GM12892 (cell line): ENCODE measurements around the gene PLPP6.

Source experiments
- POLR2A ChIP-seq: IDR thresholded peaks from 2 replicates; pipeline ENCODE4 v1.6.1; 2011; ENCODE audit warnings: low read depth, low read length, control low read depth
- POLR2AphosphoS5 ChIP-seq: IDR thresholded peaks from 2 replicates; pipeline ENCODE4 v1.6.1; 2011; ENCODE audit warnings: low read depth, low read length, control low read depth
- TAF1 ChIP-seq: IDR thresholded peaks from 2 replicates; pipeline ENCODE4 v1.6.1; 2011; ENCODE audit warnings: low read depth, mild to moderate bottlenecking, control low read depth, low read length, borderline replicate concordance

DNA sequence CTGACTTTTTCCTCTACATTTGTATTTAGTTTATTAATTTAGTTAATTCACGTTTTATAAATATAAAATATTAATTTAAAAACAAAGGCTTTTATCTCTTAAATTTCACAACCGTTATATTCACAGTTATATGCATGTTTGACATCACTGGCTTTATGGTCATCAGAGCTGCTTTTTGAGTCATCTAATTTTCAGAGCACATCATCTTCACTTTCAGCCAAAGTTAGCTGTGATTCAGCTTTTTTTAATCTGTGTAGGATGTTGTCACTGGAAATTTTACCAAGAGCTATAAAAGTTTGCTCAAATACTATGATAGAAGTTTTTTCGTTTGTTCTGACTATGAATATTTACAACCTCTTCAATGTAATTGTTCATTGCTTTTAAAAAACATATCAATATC, 29.7 kb downstream of the PLPP6 start:
- TF ChIP-seq POLR2A (no peak), POLR2AphosphoS5 (no peak), TAF1 (no peak)
